Natural killer cell (primary cell): ENCODE data around the gene CX3CR1. TPM values are rescaled to one million over a fixed set of nuclear protein-coding genes. Genes with fewer than 3 reads are reported as not detected.
A peak's percentile ranks its signal among the peaks of the same experiment; 100 is the strongest.

Experiments used
- ATAC-seq, 3 donors: fragments of 150-1000 bp in 2 of 3; fragments of 200-7000 bp in 1 of 3; cut with Tn5 transposase; 1 replicate in 1 of 3; 2 replicates in 2 of 3; pipeline ENCODE4 v1.10.0; 2021; ENCODE audit warnings: mild to moderate bottlenecking in 2 of 3, moderate library complexity in 2 of 3
- DNase-seq, 2 donors: peaks; one replicate each; pipeline versions ENCODE4 v3.0.0 to v3.0.0-alpha.2; 2013 to 2021; ENCODE audit warnings: mixed read lengths in 1 of 2
- H3K27ac ChIP-seq: one replicate; pipeline ENCODE4 v1.5.1; 2013; ENCODE audit warnings: mild to moderate bottlenecking, low read length
- H3K27me3 ChIP-seq: one replicate; pipeline ENCODE4 v1.6.1; 2013; ENCODE audit warnings: low read length; ENCODE audit not compliant: control insufficient read depth, insufficient read depth
- H3K36me3 ChIP-seq: one replicate; pipeline ENCODE4 v1.6.1; 2013; ENCODE audit warnings: low read length; ENCODE audit not compliant: control insufficient read depth, insufficient read depth
- H3K4me1 ChIP-seq: one replicate; pipeline ENCODE4 v1.6.1; 2013; ENCODE audit warnings: low read length; ENCODE audit not compliant: control insufficient read depth, insufficient read depth
- H3K4me3 ChIP-seq: one replicate; pipeline ENCODE4 v1.5.1; 2013; ENCODE audit warnings: low read length
- H3K9me3 ChIP-seq: one replicate; pipeline ENCODE4 v1.6.1; 2013; ENCODE audit warnings: low read length; ENCODE audit not compliant: control insufficient read depth, insufficient read depth
- H3K27ac Mint-ChIP-seq, 2 donors: one replicate each; pipeline ENCODE4 v1.8.0; 2022; ENCODE audit warnings: mild to moderate bottlenecking in 2 of 2, mixed read lengths in 2 of 2, moderate library complexity in 1 of 2
- H3K27me3 Mint-ChIP-seq, 2 donors: one replicate each; pipeline ENCODE4 v1.8.0; 2022; ENCODE audit warnings: low read depth in 2 of 2, mixed read lengths in 2 of 2
- H3K36me3 Mint-ChIP-seq: one replicate; pipeline ENCODE4 v1.8.0; 2022; ENCODE audit warnings: mixed read lengths
- H3K4me1 Mint-ChIP-seq, 2 donors: one replicate each; pipeline ENCODE4 v1.8.0; 2022; ENCODE audit warnings: mixed read lengths in 2 of 2
- H3K4me3 Mint-ChIP-seq: one replicate; pipeline ENCODE4 v1.8.0; 2022; ENCODE audit warnings: mild to moderate bottlenecking, moderate library complexity, mixed read lengths
- H3K9me3 Mint-ChIP-seq, 2 donors: one replicate each; pipeline ENCODE4 v1.8.0; 2022; ENCODE audit warnings: mixed read lengths in 2 of 2
- CTCF ChIP-seq: fragments of 200-600 bp; IDR thresholded peaks from one replicate; pipeline ENCODE4 v1.8.0; 2022; ENCODE audit warnings: antibody characterized with exemption
- WGBS: methylation state at CpG from one replicate; pipeline ENCODE4 v1.1.7; 2013; ENCODE audit warnings: missing lambda C conversion rate; ENCODE audit not compliant: insufficient coverage; 5-methylcytosine and 5-hydroxymethylcytosine counted together
- intact Hi-C: fragments of 100-400 bp; cut with micrococcal nuclease; formaldehyde crosslinking; loops from one replicate; pipeline ENCODE4 v1.14.2; 2022
- total RNA-seq, 4 donors: library from RNA; stranded (reverse); fragments of 120-200 nt in 1 of 4; gene quantifications; one replicate each; pipeline versions ENCODE4 v1.2.3 to v1.2.4, GENCODE V29; 2013 to 2022

The CX3CR1 gene
- total RNA-seq, 3 donors from 2014 or later (not counting 1 experiment from before 2014, with no cell fraction given) = 203 to 459 (median 405) TPM

GRCh38 chr3:39292961-39293360 lies 13.1 kb upstream of the CX3CR1 start:
- TF ChIP-seq CTCF = no peak
- ATAC-seq (no peak), DNase-seq (no peak)
- Histone ChIP-seq H3K4me1 (peaks cover 30% of the 10 kb centered on the region), H3K4me3 (no peak overlapping the region), H3K36me3 (no peaks in the 10 kb centered on the region), H3K27ac (no peak overlapping the region), H3K27me3 (no peaks in the 10 kb centered on the region), H3K9me3 (no peaks in the 10 kb centered on the region)
- Mint-ChIP-seq H3K36me3 (no peaks in the 10 kb centered on the region), H3K4me1 (peaks cover 20% of the 10 kb centered on the region in 2 donors), H3K27me3 (no peaks in the 10 kb centered on the region), H3K27ac (no peak overlapping the region), H3K9me3 (no peaks in the 10 kb centered on the region), H3K4me3 (no peak overlapping the region)
- intact Hi-C loops = loop anchor here (1.0 kb wide), 1 partner anchor 104 kb away; no protein-coding TSS in a partner anchor
- 89% methylated on average over 4 of the region's 4 CpGs for WGBS

- Histone ChIP-seq H3K9me3 (no peaks in the 10 kb centered on the region), H3K4me1 (peaks cover 31% of the 10 kb centered on the region), H3K27me3 (no peaks in the 10 kb centered on the region), H3K4me3 (no peak overlapping the region), H3K36me3 (no peaks in the 10 kb centered on the region), H3K27ac (no peak overlapping the region)
- peak overlapping the region; percentile 59 to 64 for H3K27ac Mint-ChIP-seq
- no peak overlapping the region for H3K4me3 Mint-ChIP-seq
- peak; percentile 86 for TF ChIP-seq CTCF
- DNase-seq = peak; percentile 74 to 82
- H3K27me3 Mint-ChIP-seq = no peaks in the 10 kb centered on the region
- ATAC-seq = peak; percentile 58 to 69 (median 60)
- no peaks in the 10 kb centered on the region for H3K9me3 Mint-ChIP-seq
- H3K36me3 Mint-ChIP-seq = no peaks in the 10 kb centered on the region
- intact Hi-C loops = loop anchor here (1.0 kb wide), 1 partner anchor 103 kb away; no protein-coding TSS in a partner anchor
- peaks cover 21 to 30% of the 10 kb centered on the region in 2 donors for H3K4me1 Mint-ChIP-seq
- 29% methylated on average over 5 of the region's 5 CpGs for WGBS
Observed at GRCh38 chr3:39291903-39292329, 12.1 kb upstream of the CX3CR1 start.

- Mint-ChIP-seq H3K9me3 (no peaks in the 10 kb centered on the region), H3K4me3 (no peak overlapping the region), H3K36me3 (no peaks in the 10 kb centered on the region), H3K27me3 (no peaks in the 10 kb centered on the region), H3K27ac (peak overlapping the region in 1 of 2 donors; percentile 88), H3K4me1 (peaks cover 14 to 32% of the 10 kb centered on the region in 2 donors)
- ATAC-seq (no peak), DNase-seq (no peak)
- peaks cover 33% of the 10 kb centered on the region for H3K4me1 ChIP-seq
- H3K4me3 ChIP-seq = no peak overlapping the region
- H3K9me3 ChIP-seq = no peaks in the 10 kb centered on the region
- no peak overlapping the region for H3K27ac ChIP-seq
- H3K36me3 ChIP-seq = no peaks in the 10 kb centered on the region
- no peaks in the 10 kb centered on the region for H3K27me3 ChIP-seq
- 65% methylated on average over 4 of the region's 4 CpGs for WGBS
- TF ChIP-seq CTCF = no peak
- intact Hi-C loops = no loop called here
Observed at GRCh38 chr3:39290255-39290654, 10.4 kb upstream of the CX3CR1 start.

- no peak for DNase-seq
Observed at GRCh38 chr3:39289107-39289506, 9.3 kb upstream of the CX3CR1 start.

More at GRCh38 chr3:39289107-39289506, 9.3 kb upstream of the CX3CR1 start:
- intact Hi-C loops = no loop called here
- no peaks in the 10 kb centered on the region for H3K27me3 Mint-ChIP-seq
- no peaks in the 10 kb centered on the region for H3K9me3 Mint-ChIP-seq
- no peak overlapping the region for H3K4me3 Mint-ChIP-seq
- no peaks in the 10 kb centered on the region for H3K9me3 ChIP-seq
- no peaks in the 10 kb centered on the region for H3K36me3 ChIP-seq
- TF ChIP-seq CTCF = no peak
- WGBS = 93% methylated on average over 4 of the region's 4 CpGs
- H3K27ac ChIP-seq = no peak overlapping the region
- no peaks in the 10 kb centered on the region for H3K27me3 ChIP-seq
- H3K4me1 ChIP-seq = peaks cover 37% of the 10 kb centered on the region
- H3K4me3 ChIP-seq = no peak overlapping the region
- no peak for ATAC-seq
- H3K27ac Mint-ChIP-seq = peak overlapping the region; percentile 55 to 88
- peaks cover 23 to 43% of the 10 kb centered on the region in 2 donors for H3K4me1 Mint-ChIP-seq
- H3K36me3 Mint-ChIP-seq = no peaks in the 10 kb centered on the region
